ENCODE data around the gene TMEM245.

DNA sequence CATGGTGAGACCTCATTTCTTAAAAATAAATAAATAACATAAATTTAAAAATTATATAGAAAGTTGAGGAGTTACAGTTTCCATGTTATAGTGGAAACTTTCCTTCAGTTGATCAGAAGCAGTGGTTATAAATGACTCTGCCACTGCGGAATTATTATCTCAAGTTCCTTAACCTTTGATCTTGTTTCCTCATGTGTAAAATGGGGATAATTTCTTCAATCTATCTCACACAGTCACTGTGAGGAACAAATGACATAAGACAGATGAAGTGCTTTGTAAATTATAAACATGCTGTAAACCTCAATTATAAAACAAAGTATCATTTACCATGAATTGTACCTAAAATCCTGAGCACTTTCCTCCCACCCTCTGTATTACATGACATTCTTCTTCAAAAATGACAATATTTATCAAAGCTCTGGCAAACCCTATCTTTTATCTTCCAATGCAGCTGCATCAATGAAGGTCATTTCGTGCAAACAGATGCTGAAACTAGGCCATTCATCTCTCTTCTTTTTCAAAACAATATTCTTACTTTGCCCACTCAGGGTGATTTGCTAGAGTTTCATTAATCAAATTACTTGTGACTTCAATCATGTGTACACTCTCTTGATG is 46.8 kb downstream of the TMEM245 start:
- TF ChIP-seq, protein P1, sequence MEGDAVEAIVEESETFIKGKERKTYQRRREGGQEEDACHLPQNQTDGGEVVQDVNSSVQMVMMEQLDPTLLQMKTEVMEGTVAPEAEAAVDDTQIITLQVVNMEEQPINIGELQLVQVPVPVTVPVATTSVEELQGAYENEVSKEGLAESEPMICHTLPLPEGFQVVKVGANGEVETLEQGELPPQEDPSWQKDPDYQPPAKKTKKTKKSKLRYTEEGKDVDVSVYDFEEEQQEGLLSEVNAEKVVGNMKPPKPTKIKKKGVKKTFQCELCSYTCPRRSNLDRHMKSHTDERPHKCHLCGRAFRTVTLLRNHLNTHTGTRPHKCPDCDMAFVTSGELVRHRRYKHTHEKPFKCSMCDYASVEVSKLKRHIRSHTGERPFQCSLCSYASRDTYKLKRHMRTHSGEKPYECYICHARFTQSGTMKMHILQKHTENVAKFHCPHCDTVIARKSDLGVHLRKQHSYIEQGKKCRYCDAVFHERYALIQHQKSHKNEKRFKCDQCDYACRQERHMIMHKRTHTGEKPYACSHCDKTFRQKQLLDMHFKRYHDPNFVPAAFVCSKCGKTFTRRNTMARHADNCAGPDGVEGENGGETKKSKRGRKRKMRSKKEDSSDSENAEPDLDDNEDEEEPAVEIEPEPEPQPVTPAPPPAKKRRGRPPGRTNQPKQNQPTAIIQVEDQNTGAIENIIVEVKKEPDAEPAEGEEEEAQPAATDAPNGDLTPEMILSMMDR (IDR thresholded peaks at IDR 0.05), result no peak
- no peak for TF ChIP-seq POLR2A (IDR thresholded peaks at IDR 0.05)
- no peak for TF ChIP-seq POLR2AphosphoS5 (IDR thresholded peaks at IDR 0.05)
- no peak for TF ChIP-seq EP300 (IDR thresholded peaks at IDR 0.05)

Data from sigmoid colon (tissue), 4 donors.